ENCODE measurements around the gene MYRIP. TPM values are rescaled to one million over a fixed set of nuclear protein-coding genes. Genes with fewer than 3 reads are reported as not detected.

The MYRIP gene
- total RNA-seq, 4 donors from 2014 or later = 0.66 to 3.1 (median 2.6) TPM

DNA sequence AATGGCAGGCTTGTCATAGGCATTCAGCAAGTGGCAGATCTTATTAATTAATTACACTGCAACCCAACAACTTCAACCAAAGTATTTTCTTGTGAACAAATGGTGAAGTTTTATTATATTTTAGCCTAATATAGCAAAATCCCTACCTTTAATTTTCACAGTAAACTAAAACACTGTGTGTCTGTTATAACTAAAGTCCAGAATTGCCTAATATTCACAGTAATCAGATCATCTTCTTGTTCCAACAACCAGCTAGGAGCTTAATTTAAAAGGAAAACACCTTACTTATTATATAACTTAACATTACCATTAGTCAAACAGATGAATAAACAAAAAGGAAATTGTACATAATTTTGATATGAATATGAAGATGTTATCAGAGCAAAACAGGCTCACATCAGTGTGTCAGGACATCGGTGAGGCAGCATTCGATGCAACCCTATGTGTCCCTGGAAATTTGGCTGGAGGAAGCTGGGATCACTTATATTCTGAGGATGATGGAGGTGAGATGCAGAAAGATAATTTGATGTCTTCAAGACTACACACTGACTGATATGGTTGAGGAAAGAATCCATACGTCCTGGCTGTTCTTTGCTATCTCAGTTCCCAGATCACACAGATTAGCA lies 310.8 kb downstream of the MYRIP start:
- H3K27ac ChIP-seq = no peak overlapping the region
- DNase-seq = no peak
- peaks cover 0 to 11% (median 0%) of the 10 kb centered on the region in 3 donors for H3K4me1 ChIP-seq
- TF ChIP-seq CTCF (IDR thresholded peaks at IDR 0.05) (no peak), POLR2A (IDR thresholded peaks at IDR 0.05) (no peak)
- intact Hi-C loops (cut with DNase I) = no loop called here
- 68 to 78% methylated on average over 3 of the region's 3 CpGs for WGBS, 2 donors
- H3K4me3 ChIP-seq = no peak overlapping the region
- no peaks in the 10 kb centered on the region for H3K36me3 ChIP-seq
- no peaks in the 10 kb centered on the region for H3K27me3 ChIP-seq
- no peaks in the 10 kb centered on the region for H3K9me3 ChIP-seq

DNA sequence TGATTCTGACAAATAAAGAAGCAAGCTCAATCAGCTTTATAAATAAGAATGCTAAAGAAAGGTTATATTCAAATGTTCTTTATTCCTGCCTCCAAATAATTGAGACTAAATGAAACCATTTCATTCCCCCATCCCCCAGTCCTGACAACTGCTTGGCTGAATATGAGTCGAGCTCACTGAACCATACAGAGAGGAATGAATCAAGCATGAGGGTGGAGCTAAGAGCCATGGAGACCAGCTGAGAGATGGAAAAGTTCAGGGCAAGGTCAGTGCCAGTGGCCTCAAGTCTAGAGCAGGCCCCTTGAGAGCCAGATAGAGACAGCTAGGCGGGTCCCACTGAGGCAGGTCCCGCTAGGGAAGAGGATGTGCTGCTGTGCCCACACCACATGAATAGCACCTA lies 311.4 kb downstream of the MYRIP start:
- intact Hi-C loops (cut with DNase I) = no loop called here
- H3K27me3 ChIP-seq = no peaks in the 10 kb centered on the region
- TF ChIP-seq POLR2A (IDR thresholded peaks at IDR 0.05) (no peak), CTCF (IDR thresholded peaks at IDR 0.05) (no peak)
- WGBS, 2 donors = 46% methylated on average over 3 of the region's 3 CpGs
- H3K4me3 ChIP-seq = no peak overlapping the region
- no peak for DNase-seq
- no peaks in the 10 kb centered on the region for H3K36me3 ChIP-seq
- H3K4me1 ChIP-seq = peaks cover 0 to 11% (median 0%) of the 10 kb centered on the region in 3 donors
- H3K9me3 ChIP-seq = no peaks in the 10 kb centered on the region
- H3K27ac ChIP-seq = no peak overlapping the region

DNA sequence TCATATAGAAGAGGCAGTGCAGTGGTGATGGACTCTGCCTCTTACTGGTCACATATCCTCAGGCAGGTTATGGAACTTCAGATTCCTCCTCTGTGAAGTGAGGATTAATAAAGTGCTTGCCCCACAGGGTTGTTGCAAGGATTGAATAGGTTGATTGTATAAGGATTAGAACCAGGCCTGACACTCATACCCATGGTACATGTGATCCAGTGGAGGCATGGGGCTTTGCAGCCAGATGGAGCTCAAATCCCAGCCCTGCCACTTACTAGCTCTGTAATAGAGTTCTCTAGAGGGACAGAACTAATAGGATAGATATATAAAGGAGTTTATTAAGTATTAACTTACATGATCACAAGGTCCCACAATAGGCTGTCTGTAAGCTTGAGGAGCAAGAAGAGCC lies 315.5 kb downstream of the MYRIP start:
- intact Hi-C loops (cut with DNase I) = no loop called here
- TF ChIP-seq POLR2A (IDR thresholded peaks at IDR 0.05) (no peak), CTCF (IDR thresholded peaks at IDR 0.05) (no peak)
- no peaks in the 10 kb centered on the region for H3K27me3 ChIP-seq
- no peak overlapping the region for H3K4me3 ChIP-seq
- DNase-seq = no peak
- H3K36me3 ChIP-seq = no peaks in the 10 kb centered on the region
- H3K4me1 ChIP-seq = peaks cover 0 to 11% (median 0%) of the 10 kb centered on the region in 3 donors
- no peaks in the 10 kb centered on the region for H3K9me3 ChIP-seq
- no peak overlapping the region for H3K27ac ChIP-seq

DNA sequence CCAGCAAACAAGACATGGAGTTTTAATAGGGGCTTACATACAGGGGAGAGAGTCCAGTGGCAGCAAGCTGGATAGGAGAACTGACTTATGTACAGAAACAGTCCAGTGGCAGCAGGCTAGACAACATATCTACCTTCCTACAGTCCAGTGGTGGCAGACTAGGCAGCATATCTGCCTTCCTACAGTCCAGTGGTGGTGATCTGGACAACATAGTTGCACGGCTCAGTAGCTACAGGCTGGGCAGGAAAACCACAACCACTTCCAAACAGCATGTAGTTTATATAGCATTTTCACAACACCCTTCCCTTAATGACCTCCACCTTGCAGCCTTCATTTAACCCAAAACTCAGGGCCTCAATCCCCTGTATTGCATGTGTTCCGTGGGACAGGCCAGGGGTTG lies 318.8 kb downstream of the MYRIP start:
- Histone ChIP-seq H3K27me3 (no peaks in the 10 kb centered on the region), H3K36me3 (no peaks in the 10 kb centered on the region), H3K27ac (no peak overlapping the region), H3K4me1 (no peaks in the 10 kb centered on the region), H3K4me3 (no peak overlapping the region), H3K9me3 (no peaks in the 10 kb centered on the region)
- no peak for DNase-seq
- TF ChIP-seq POLR2A (IDR thresholded peaks at IDR 0.05) (no peak), CTCF (IDR thresholded peaks at IDR 0.05) (no peak)
- 50 to 88% methylated on average over 1 to 2 of the region's 2 CpGs for WGBS, 2 donors
- intact Hi-C loops (cut with DNase I) = no loop called here

- no peaks in the 10 kb centered on the region for H3K36me3 ChIP-seq
- no peaks in the 10 kb centered on the region for H3K27me3 ChIP-seq
- H3K4me3 ChIP-seq = no peak overlapping the region
- no peak overlapping the region for H3K27ac ChIP-seq
- TF ChIP-seq CTCF (IDR thresholded peaks at IDR 0.05) = no peak
- no peak for TF ChIP-seq POLR2A (IDR thresholded peaks at IDR 0.05)
- WGBS, 2 donors = 79 to 89% methylated on average over 3 of the region's 3 CpGs
- intact Hi-C loops (cut with DNase I) = no loop called here
- no peaks in the 10 kb centered on the region for H3K4me1 ChIP-seq
- no peak for DNase-seq
- peaks cover 0 to 11% (median 0%) of the 10 kb centered on the region in 3 donors for H3K9me3 ChIP-seq
Measured at GRCh38 chr3:40129510-40129909, 320.1 kb downstream of the MYRIP start.
